Hair follicle dermal papilla cell (primary cell): ENCODE measurements around the gene INSC. TPM values are rescaled to one million over a fixed set of nuclear protein-coding genes. Genes with fewer than 3 reads are reported as not detected.

Source experiments
- total RNA-seq: library from RNA; depleted of rRNA; stranded (reverse); fragments of >200 nt; gene quantifications from 2 replicates; pipeline ENCODE4 v1.2.3, GENCODE V29; 2012

The INSC gene
- 0.36 and 0.81 TPM in 2 replicates for total RNA-seq

GRCh38 chr11:15114501-15115475 is at the start of gene INSC:
Gene INSC (plus strand): TSS chr11:15114923. CDS start chr11:15149175, 34,252 bp downstream.

GRCh38 chr11:15073361-15074205 is 41.1 kb upstream of the INSC start, which contains the start of gene CALCB:
Gene CALCB (plus strand): TSS chr11:15073593. CDS start chr11:15074719, 1,126 bp downstream.

Other genes with a start within 250 kb of the INSC start
- gene CYP2R1, start 222.7 kb upstream of the INSC start, total RNA-seq, result 6.3 and 7.3 TPM in 2 replicates
- gene CALCA, start 142.6 kb upstream of the INSC start, total RNA-seq, result 0.16 TPM in 1 of 2 replicates, not detected in the other
- gene CALCB, start 41.3 kb upstream of the INSC start, total RNA-seq, result 0.16 TPM in 1 of 2 replicates, not detected in the other